ENCODE results near the gene MICAL3.

Gene MICAL3

DNA sequence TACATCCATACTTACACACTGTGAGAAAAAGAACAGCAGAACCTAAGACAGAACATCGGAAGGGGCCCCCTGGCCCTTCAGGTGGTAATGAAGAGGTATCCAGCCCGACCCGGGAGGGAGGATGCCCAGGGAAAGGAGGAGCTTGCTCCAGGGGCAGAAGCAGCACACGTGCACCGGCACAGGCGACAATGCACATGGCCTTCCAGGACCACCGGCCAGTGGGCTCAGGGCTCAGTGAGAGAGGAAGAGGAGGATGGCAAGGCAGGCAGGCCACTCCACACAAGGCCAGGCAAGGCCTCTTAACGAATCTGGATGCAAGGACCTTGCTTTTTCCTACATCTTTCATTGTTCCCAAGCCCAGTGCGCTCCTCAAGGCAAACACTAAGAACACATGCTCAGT, 52.6 kb downstream of the MICAL3 start:
- TF ChIP-seq TAF1 (IDR thresholded peaks at IDR 0.05; ENCODE audit: borderline replicate concordance, insufficient read depth, low read length) (no peak), POLR2AphosphoS5 (IDR thresholded peaks at IDR 0.05; ENCODE audit: low read depth, low read length) (no peak), SIN3A (IDR thresholded peaks at IDR 0.05; ENCODE audit: borderline replicate concordance, insufficient read depth, low read length) (no peak), FOXP2 (optimal IDR thresholded peaks at IDR 0.05; ENCODE audit: borderline replicate concordance, extremely low read depth, extremely low read length, insufficient read depth) (no peak)
- TF ChIP-seq, protein P1, sequence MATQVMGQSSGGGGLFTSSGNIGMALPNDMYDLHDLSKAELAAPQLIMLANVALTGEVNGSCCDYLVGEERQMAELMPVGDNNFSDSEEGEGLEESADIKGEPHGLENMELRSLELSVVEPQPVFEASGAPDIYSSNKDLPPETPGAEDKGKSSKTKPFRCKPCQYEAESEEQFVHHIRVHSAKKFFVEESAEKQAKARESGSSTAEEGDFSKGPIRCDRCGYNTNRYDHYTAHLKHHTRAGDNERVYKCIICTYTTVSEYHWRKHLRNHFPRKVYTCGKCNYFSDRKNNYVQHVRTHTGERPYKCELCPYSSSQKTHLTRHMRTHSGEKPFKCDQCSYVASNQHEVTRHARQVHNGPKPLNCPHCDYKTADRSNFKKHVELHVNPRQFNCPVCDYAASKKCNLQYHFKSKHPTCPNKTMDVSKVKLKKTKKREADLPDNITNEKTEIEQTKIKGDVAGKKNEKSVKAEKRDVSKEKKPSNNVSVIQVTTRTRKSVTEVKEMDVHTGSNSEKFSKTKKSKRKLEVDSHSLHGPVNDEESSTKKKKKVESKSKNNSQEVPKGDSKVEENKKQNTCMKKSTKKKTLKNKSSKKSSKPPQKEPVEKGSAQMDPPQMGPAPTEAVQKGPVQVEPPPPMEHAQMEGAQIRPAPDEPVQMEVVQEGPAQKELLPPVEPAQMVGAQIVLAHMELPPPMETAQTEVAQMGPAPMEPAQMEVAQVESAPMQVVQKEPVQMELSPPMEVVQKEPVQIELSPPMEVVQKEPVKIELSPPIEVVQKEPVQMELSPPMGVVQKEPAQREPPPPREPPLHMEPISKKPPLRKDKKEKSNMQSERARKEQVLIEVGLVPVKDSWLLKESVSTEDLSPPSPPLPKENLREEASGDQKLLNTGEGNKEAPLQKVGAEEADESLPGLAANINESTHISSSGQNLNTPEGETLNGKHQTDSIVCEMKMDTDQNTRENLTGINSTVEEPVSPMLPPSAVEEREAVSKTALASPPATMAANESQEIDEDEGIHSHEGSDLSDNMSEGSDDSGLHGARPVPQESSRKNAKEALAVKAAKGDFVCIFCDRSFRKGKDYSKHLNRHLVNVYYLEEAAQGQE (IDR thresholded peaks at IDR 0.05; ENCODE audit: insufficient read depth in 1 of 2, low read depth in 2 of 2, low read length in 2 of 2) = no peak

DNA sequence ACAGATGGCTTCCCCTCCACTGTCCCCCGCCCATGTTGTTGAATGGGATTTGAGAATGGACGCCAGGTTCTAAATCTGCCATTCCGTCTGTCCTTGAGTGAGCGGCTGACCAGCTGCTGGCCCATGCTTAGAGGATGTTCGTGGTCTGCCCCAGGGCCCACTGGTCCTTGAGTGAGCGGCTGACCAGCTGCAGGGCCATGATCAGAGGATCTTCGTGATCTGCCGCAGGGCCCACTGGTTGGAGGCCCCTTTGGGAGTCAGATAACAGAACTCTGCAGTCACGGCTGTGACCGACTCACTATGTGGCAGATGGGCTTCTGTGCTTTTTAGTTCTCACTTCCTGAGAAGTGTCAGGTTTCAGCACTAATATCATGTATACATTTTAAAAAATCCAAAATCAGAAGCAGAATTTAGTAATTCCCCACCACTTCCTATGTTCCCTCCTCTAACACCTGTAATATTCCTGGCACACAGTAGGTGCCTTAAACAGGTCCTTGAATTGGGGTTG, 54.1 kb downstream of the MICAL3 start:
- TF ChIP-seq POLR2AphosphoS5 (IDR thresholded peaks at IDR 0.05; ENCODE audit: low read depth, low read length) (no peak), TAF1 (IDR thresholded peaks at IDR 0.05; ENCODE audit: borderline replicate concordance, insufficient read depth, low read length) (no peak), FOXP2 (optimal IDR thresholded peaks at IDR 0.05; ENCODE audit: borderline replicate concordance, extremely low read depth, extremely low read length, insufficient read depth) (no peak), SIN3A (IDR thresholded peaks at IDR 0.05; ENCODE audit: borderline replicate concordance, insufficient read depth, low read length) (no peak)
- TF ChIP-seq, protein P1 (IDR thresholded peaks at IDR 0.05; ENCODE audit: insufficient read depth in 1 of 2, low read depth in 2 of 2, low read length in 2 of 2) = no peak

DNA sequence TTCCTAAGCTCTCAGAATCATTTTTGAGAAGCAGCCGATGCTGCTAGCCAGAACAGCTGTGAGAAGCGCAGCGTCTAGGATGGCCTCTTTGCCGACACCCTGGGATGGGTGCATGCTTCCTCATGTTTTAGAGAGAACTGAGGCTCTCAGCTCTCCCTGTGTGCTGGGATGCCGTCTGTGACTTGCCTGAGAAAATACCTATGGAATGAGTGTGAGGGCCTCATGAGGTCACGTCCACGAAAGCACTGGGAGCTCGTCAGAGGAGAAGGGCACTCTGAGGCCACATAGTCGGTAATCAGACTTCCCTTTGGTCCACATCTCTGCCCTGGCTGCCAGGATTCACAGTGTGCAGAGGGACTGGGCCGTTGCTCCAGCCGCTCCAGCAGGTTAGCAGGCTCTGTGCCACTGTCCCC, 54.7 kb downstream of the MICAL3 start:
- TF ChIP-seq, protein P1 (IDR thresholded peaks at IDR 0.05; ENCODE audit: insufficient read depth in 1 of 2, low read depth in 2 of 2, low read length in 2 of 2) = no peak
- TF ChIP-seq TAF1 (IDR thresholded peaks at IDR 0.05; ENCODE audit: borderline replicate concordance, insufficient read depth, low read length) (no peak), FOXP2 (optimal IDR thresholded peaks at IDR 0.05; ENCODE audit: borderline replicate concordance, extremely low read depth, extremely low read length, insufficient read depth) (no peak), POLR2AphosphoS5 (IDR thresholded peaks at IDR 0.05; ENCODE audit: low read depth, low read length) (no peak), SIN3A (IDR thresholded peaks at IDR 0.05; ENCODE audit: borderline replicate concordance, insufficient read depth, low read length) (no peak)

DNA sequence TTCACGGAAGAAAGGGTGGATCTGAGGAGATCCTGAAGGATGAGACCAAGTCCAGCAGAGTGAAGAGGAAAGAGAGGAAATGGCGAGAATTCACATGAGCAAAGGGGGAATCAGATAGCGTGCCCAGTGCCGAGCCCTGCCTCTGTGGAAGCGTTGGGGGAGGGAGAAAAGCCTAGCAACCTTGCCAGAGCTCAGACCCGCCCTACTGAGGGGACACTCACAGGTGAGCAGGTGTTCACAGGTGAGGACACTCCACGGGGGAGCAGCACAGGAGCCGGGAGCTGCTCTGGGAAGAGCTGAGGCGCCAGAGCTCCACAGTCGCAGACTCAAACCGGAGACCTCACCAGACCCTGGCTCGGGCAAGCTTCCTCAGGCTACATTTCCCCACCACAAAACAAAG, 56.2 kb downstream of the MICAL3 start:
- TF ChIP-seq SIN3A (IDR thresholded peaks at IDR 0.05; ENCODE audit: borderline replicate concordance, insufficient read depth, low read length) (no peak), POLR2AphosphoS5 (IDR thresholded peaks at IDR 0.05; ENCODE audit: low read depth, low read length) (no peak), FOXP2 (optimal IDR thresholded peaks at IDR 0.05; ENCODE audit: borderline replicate concordance, extremely low read depth, extremely low read length, insufficient read depth) (no peak), TAF1 (IDR thresholded peaks at IDR 0.05; ENCODE audit: borderline replicate concordance, insufficient read depth, low read length) (no peak)
- TF ChIP-seq, protein P1 (IDR thresholded peaks at IDR 0.05; ENCODE audit: insufficient read depth in 1 of 2, low read depth in 2 of 2, low read length in 2 of 2) = no peak

DNA sequence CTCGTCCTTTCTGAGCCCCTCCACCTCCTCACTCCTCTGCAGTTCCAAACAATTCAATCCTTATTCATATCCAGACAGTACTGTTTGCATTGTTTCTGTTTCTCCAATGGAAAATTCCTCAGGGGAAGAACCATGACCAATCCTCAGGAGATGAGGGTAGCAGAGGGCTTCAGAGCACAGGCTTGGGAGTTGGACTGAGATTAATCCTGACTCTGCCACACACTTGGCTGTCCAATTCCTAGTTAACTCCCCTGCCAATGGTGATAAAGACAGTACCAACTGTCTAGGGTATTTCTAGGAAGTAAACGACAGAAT, 58.0 kb downstream of the MICAL3 start:
- TF ChIP-seq SIN3A (IDR thresholded peaks at IDR 0.05; ENCODE audit: borderline replicate concordance, insufficient read depth, low read length) (no peak), FOXP2 (optimal IDR thresholded peaks at IDR 0.05; ENCODE audit: borderline replicate concordance, extremely low read depth, extremely low read length, insufficient read depth) (no peak), POLR2AphosphoS5 (IDR thresholded peaks at IDR 0.05; ENCODE audit: low read depth, low read length) (no peak), TAF1 (IDR thresholded peaks at IDR 0.05; ENCODE audit: borderline replicate concordance, insufficient read depth, low read length) (no peak)
- TF ChIP-seq, protein P1 (IDR thresholded peaks at IDR 0.05; ENCODE audit: insufficient read depth in 1 of 2, low read depth in 2 of 2, low read length in 2 of 2) = no peak

Measured in PFSK-1 (cell line).